Muscle of leg (tissue), 11 donors: ENCODE measurements around the gene UBD. TPM values are rescaled to one million over a fixed set of nuclear protein-coding genes. Genes with fewer than 3 reads are reported as not detected.
A peak's percentile ranks its signal among the peaks of the same experiment; 100 is the strongest.

Source experiments
- DNase-seq: peaks from one replicate; pipeline ENCODE4 v3.0.0; 2013
- H3K27ac ChIP-seq: one replicate; pipeline ENCODE4 v1.5.1; 2013; ENCODE audit warnings: mild to moderate bottlenecking, low read length, control low read depth
- H3K27me3 ChIP-seq: one replicate; pipeline ENCODE4 v1.6.1; 2013; ENCODE audit warnings: low read length; ENCODE audit not compliant: control insufficient read depth, insufficient read depth
- H3K36me3 ChIP-seq: one replicate; pipeline ENCODE4 v1.6.1; 2013; ENCODE audit warnings: low read length; ENCODE audit not compliant: control insufficient read depth, insufficient read depth
- H3K4me1 ChIP-seq: one replicate; pipeline ENCODE4 v1.6.1; 2013; ENCODE audit warnings: low read length; ENCODE audit not compliant: control insufficient read depth, insufficient read depth
- H3K4me3 ChIP-seq: one replicate; pipeline ENCODE4 v1.5.1; 2013; ENCODE audit warnings: low read length, control low read depth
- H3K9me3 ChIP-seq: replicated peaks from 2 replicates; pipeline ENCODE4 v1.6.1; 2013; ENCODE audit warnings: low read depth, low read length; ENCODE audit not compliant: control insufficient read depth
- WGBS: methylation state at CpG from one replicate; pipeline ENCODE4 v1.1.5; 2013; ENCODE audit warnings: missing lambda C conversion rate; ENCODE audit not compliant: insufficient coverage; 5-methylcytosine and 5-hydroxymethylcytosine counted together
- polyA plus RNA-seq, 8 donors: library from polyadenylated mRNA; unstranded; fragments of 120-200 nt; gene quantifications; one replicate each; pipeline versions ENCODE4 v1.2.1 to v1.2.3, GENCODE V29; 2013; ENCODE audit warnings: inconsistent platforms in 1 of 8, low replicate concordance in 1 of 8; ENCODE audit not compliant: insufficient read length in 8 of 8, insufficient read depth in 1 of 8
- total RNA-seq: library from RNA; stranded (reverse); fragments of 120-200 nt; gene quantifications from one replicate; pipeline ENCODE4 v1.2.4, GENCODE V29; 2013

UBD gene
- total and polyA plus RNA-seq, 9 donors = 0.15 to 1.6 (median 0.31) TPM; not detected in 1

DNA sequence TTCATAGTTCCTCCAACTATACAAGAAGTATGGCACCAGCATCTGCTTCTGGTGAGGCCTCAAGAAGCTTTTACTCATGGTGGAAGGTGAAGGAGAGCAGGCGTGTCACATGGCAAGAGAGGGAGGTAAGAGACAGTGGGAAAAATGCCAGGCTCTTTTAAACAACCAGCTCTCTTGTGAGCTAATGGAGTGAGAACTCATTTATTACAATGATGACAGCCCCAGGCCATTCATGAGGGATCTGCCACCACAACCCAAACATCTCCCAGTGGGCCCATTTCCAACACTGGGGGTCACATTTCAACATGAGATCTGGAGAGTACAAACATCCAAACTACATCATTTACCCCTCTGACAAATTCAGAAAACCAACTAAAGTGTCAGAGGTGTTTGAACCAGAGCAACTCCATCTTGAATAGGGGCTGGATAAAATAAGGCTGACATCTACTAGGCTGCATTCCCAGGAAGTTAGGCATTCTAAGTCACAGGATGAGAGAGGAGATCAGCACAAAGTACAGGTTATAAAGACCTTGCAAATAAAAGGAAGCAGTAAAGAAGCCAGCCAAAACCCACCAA lies 2.2 kb upstream of the UBD start:
- DNase-seq = no peak
- peaks cover 6% of the 10 kb centered on the region for H3K27me3 ChIP-seq
- H3K4me1 ChIP-seq = no peaks in the 10 kb centered on the region
- no peak overlapping the region for H3K4me3 ChIP-seq
- no peak overlapping the region for H3K27ac ChIP-seq
- no CpG with 5 or more reads among the region's 1 CpG for WGBS
- no peaks in the 10 kb centered on the region for H3K9me3 ChIP-seq
- H3K36me3 ChIP-seq = no peaks in the 10 kb centered on the region

- DNase-seq = no peak
- H3K27ac ChIP-seq = no peak overlapping the region
- no peak overlapping the region for H3K4me3 ChIP-seq
- H3K9me3 ChIP-seq = no peaks in the 10 kb centered on the region
- H3K4me1 ChIP-seq = no peaks in the 10 kb centered on the region
- no peaks in the 10 kb centered on the region for H3K36me3 ChIP-seq
- H3K27me3 ChIP-seq = peaks cover 8% of the 10 kb centered on the region
Measured at GRCh38 chr6:29561091-29561490, 1.6 kb upstream of the UBD start.

GRCh38 chr6:29558439-29559079 lies 973 bp downstream of the UBD start:
- WGBS = 91% methylated on average over 19 of the region's 22 CpGs
- H3K4me3 ChIP-seq = no peak overlapping the region

GRCh38 chr6:29557320-29557719 lies 2.2 kb downstream of the UBD start:
- H3K27ac ChIP-seq = no peak overlapping the region
- no peak for DNase-seq
- H3K4me3 ChIP-seq = no peak overlapping the region

More at GRCh38 chr6:29558439-29559079, 973 bp downstream of the UBD start:
- no peak for DNase-seq
- no peaks in the 10 kb centered on the region for H3K36me3 ChIP-seq
- peaks cover 28% of the 10 kb centered on the region for H3K27me3 ChIP-seq
- no peaks in the 10 kb centered on the region for H3K9me3 ChIP-seq
- peaks cover 4% of the 10 kb centered on the region for H3K4me1 ChIP-seq
- H3K27ac ChIP-seq = no peak overlapping the region

DNA sequence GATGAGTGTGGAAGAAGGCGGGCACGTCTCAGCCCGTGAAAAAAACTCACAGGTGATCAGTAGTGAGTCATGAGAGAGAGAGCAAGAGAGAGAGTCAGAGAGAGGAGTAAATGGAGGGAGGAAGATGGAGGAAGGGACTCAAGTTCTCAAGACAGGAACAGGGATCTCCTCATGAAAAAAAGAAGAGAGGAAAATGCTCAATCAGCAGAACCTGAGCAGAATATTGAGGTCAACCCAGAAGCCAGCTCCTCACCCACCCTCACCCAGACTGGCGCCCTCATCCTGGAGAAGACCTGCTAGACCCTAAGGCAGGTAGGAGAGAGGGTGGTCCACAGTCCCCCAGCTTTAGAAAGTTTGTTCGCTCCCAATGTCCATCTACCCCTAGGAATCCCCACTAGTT lies 4.8 kb downstream of the UBD start:
- peaks cover 37% of the 10 kb centered on the region for H3K27me3 ChIP-seq
- H3K9me3 ChIP-seq = no peaks in the 10 kb centered on the region
- H3K4me1 ChIP-seq = peaks cover 5% of the 10 kb centered on the region
- DNase-seq = no peak
- WGBS = 80% methylated on average over 3 of the region's 5 CpGs
- no peak overlapping the region for H3K4me3 ChIP-seq
- no peak overlapping the region for H3K27ac ChIP-seq
- no peaks in the 10 kb centered on the region for H3K36me3 ChIP-seq

More at GRCh38 chr6:29557320-29557719, 2.2 kb downstream of the UBD start:
- Histone ChIP-seq H3K4me1 (peaks cover 5% of the 10 kb centered on the region), H3K27me3 (peaks cover 37% of the 10 kb centered on the region), H3K9me3 (no peaks in the 10 kb centered on the region), H3K36me3 (no peaks in the 10 kb centered on the region)

- 1% methylated on average over 76 of the region's 83 CpGs for WGBS
- Histone ChIP-seq H3K36me3 (no peaks in the 10 kb centered on the region), H3K27ac (no peak overlapping the region), H3K4me1 (peaks cover 5% of the 10 kb centered on the region), H3K9me3 (no peaks in the 10 kb centered on the region), H3K4me3 (no peak overlapping the region), H3K27me3 (peaks cover 34% of the 10 kb centered on the region)
- peak; percentile 60 for DNase-seq
Measured at GRCh38 chr6:29553268-29554057, 6.1 kb downstream of the UBD start.

DNA sequence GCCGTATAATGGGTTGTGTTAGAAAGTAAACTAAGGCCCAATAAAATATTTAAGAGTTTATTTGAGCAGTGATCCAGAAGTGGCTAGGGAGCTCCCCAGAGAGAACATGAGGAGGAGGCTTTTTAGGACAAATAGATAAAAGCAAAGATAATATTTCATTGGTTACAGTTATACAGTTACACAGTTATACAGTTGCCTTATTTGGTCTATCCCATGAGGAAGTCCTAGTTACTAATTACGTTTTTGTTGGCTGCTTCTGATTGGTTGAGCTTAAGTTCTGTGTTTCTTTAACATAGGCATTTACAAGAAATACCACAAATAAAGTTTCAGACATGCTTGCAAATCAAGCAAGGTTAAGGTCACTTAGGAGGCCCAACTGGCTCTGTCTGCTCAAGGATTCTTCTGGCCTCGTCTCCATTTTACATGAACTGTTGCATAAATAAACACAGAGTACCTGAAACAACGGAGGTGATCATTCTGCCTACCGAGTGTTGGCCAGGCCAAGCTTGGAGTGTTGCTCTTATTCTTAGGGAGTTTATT lies 7.0 kb downstream of the UBD start:
- H3K9me3 ChIP-seq = no peaks in the 10 kb centered on the region
- H3K4me1 ChIP-seq = peaks cover 5% of the 10 kb centered on the region
- no peak overlapping the region for H3K4me3 ChIP-seq
- WGBS = 20% methylated on average over 1 of the region's 5 CpGs
- peak; percentile 79 for DNase-seq
- H3K27ac ChIP-seq = no peak overlapping the region
- H3K27me3 ChIP-seq = peaks cover 34% of the 10 kb centered on the region
- H3K36me3 ChIP-seq = no peaks in the 10 kb centered on the region

DNA sequence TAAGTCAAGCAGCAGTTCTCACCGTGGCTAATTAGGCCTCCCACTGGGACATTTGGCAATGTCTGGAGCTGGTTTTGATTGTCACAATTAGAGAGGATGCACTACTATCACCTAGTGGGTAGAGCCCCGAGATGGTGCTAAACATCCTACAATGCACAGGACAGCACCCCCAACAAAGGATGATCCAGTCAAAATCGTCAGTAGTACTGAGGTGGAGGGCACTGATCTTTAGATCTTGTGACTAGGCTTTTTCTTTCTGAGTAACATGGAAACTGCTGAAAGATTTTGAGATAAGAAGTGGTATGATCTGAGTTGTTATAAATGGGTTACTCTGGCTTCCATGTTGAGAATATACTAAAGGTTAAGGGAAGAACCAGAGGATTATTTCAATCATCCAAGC lies 12.0 kb downstream of the UBD start:
- Histone ChIP-seq H3K4me1 (no peaks in the 10 kb centered on the region), H3K9me3 (no peaks in the 10 kb centered on the region), H3K4me3 (no peak overlapping the region), H3K27me3 (peaks cover 3% of the 10 kb centered on the region), H3K27ac (no peak overlapping the region), H3K36me3 (no peaks in the 10 kb centered on the region)
- DNase-seq = no peak
- WGBS = no CpG with 5 or more reads among the region's 3 CpGs

DNA sequence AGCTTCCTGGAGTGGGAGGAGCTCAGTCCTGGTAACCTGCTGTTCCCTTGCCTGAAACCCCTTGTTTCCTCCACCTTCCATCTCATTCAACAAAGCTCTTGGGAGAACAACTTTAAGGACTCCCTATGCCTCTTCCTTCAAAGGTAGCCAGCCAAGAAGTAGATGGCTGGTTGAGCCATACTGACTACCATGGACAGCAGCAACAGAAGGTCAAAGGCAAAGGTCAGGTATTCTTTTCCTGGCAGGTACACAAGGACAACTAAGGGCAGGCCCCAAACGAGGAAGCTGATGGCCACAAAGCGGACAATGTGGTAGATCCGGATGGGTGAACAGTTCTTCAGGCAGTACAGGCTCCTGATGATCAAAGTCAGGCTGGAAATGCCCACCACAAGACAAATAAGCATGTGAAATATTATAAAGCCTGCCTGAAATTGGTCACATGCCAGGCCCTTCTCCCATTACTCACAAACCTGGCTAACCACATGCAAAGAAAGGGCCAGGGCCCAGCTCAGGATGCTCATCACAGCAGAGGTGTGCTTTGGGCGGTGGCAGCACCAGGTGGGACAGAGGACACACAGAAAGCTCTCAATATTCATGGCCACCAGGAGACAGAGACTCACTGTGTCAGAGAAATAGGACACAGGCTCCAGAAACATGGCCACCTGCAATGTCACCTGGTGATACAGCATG lies 21.7 kb downstream of the UBD start:
- Histone ChIP-seq H3K4me1 (no peaks in the 10 kb centered on the region), H3K9me3 (no peaks in the 10 kb centered on the region), H3K27me3 (no peaks in the 10 kb centered on the region), H3K27ac (no peak overlapping the region), H3K36me3 (no peaks in the 10 kb centered on the region), H3K4me3 (no peak overlapping the region)
- DNase-seq = no peak
- 70% methylated on average over 3 of the region's 4 CpGs for WGBS
